Sigmoid colon (tissue), 7 donors: Measurements from ENCODE around the gene DDX20. TPM values are rescaled to one million over a fixed set of nuclear protein-coding genes. Genes with fewer than 3 reads are reported as not detected.

Experiments
- DNase-seq: peaks from one replicate; pipeline ENCODE4 v3.0.0-alpha.2; 2019
- H3K27ac ChIP-seq, 4 donors: fragments of 200-600 bp; sonication (generic); one replicate each; pipeline ENCODE4 v1.5.1; 2016 to 2019; ENCODE audit warnings: mild to moderate bottlenecking in 1 of 4
- H3K27me3 ChIP-seq, 3 donors: fragments of 200-600 bp; sonication (generic); one replicate each; pipeline ENCODE4 v1.5.1; 2019; ENCODE audit warnings: mild to moderate bottlenecking in 1 of 3
- H3K36me3 ChIP-seq, 4 donors: fragments of 200-600 bp; sonication (generic); one replicate each; pipeline ENCODE4 v1.5.1; 2016 to 2019
- H3K4me1 ChIP-seq, 4 donors: fragments of 200-600 bp; sonication (generic); one replicate each; pipeline ENCODE4 v1.5.1; 2017 to 2019
- H3K4me3 ChIP-seq, 4 donors: fragments of 200-600 bp; sonication (generic); one replicate each; pipeline ENCODE4 v1.5.1; 2017 to 2019; ENCODE audit warnings: mild to moderate bottlenecking in 2 of 4, moderate library complexity in 1 of 4
- H3K9me3 ChIP-seq, 4 donors: fragments of 200-600 bp in 3 of 4; sonication (generic) in 3 of 4; one replicate each; pipeline versions ENCODE4 v1.5.1 to v1.6.1; 2013 to 2019
- EP300 ChIP-seq, 4 donors: sonication (generic); formaldehyde crosslinking; IDR thresholded peaks; one replicate each; pipeline ENCODE4 v1.6.1; 2017; ENCODE audit warnings: antibody characterized with exemption in 4 of 4
- POLR2A ChIP-seq, 2 donors: fragments of 450-650 bp; IDR thresholded peaks; one replicate each; pipeline ENCODE4 v1.6.1; 2016; ENCODE audit warnings: antibody characterized with exemption in 2 of 2, mild to moderate bottlenecking in 2 of 2, moderate library complexity in 2 of 2
- POLR2AphosphoS5 ChIP-seq, 4 donors: sonication (generic); formaldehyde crosslinking; IDR thresholded peaks; one replicate each; pipeline ENCODE4 v1.6.1; 2017; ENCODE audit warnings: antibody characterized with exemption in 4 of 4
- WGBS, 2 donors: extraction: QIAGEN DNeasy Blood & Tissue Kit; methylation state at CpG; one replicate each; pipeline ENCODE4 v1.1.7; 2013; 5-methylcytosine and 5-hydroxymethylcytosine counted together
- intact Hi-C: fragments of 100-400 bp; cut with DNase I; formaldehyde crosslinking; loops from one replicate; pipeline ENCODE4 v1.15.1; 2023
- polyA plus RNA-seq, 3 donors: library from polyadenylated mRNA; stranded (reverse); fragments of 200-250 nt; gene quantifications; one replicate each; pipeline ENCODE4 v1.2.3, GENCODE V29; 2013
- total RNA-seq, 4 donors: library from RNA; depleted of rRNA; stranded (reverse); fragments of >200 nt; gene quantifications; one replicate each; pipeline ENCODE4 v1.1.0, GENCODE V29; 2016
- TF ChIP-seq, protein P1 (sequence below), 4 experiments: fragments of 450-650 bp in 3 of 4; fragments of 200-600 bp in 1 of 4; IDR thresholded peaks; one replicate each; pipeline ENCODE4 v1.5.1; 2016 to 2019; ENCODE audit warnings: antibody characterized with exemption in 4 of 4, mild to moderate bottlenecking in 3 of 4, moderate library complexity in 2 of 4
- donor health status: healthy with polysubstance abuse.
- donor health status: Bipolar disorder and iron deficiency.
- donor health status: healthy.

DDX20 gene
- total and polyA plus RNA-seq, 7 donors = 2.3 to 30.9 (median 18.7) TPM

DNA sequence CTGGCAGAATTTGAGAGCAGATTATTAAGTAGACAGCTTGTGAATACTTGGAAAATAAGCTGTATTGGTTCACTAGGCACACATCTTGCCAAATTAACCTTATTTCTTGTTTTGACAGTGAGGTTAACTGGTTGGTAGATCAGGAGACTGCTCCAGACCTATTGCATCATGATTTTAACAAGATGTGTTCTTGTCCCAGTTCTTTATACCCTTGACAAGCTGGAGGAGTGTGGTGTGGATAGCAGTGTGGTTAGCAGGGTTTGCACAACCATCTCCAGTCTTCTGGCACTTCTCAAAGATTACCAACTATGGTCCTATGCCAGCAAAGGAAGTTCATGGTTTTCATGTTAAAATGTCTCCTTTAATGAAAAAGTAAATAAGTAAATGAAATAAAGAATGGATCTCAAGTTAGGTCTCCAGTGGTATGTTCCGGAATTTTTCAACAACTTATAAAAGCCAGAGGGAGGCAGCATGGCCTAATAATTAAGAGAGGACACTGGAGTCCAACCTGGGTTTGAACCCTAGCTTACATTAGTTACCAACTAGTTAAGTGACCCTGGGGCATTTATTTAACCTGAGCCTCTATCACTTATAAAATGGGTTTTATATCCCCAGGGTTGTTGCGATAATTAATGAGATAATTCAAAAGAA, 34.1 kb downstream of the DDX20 start:
- no peak for DNase-seq
- intact Hi-C loops = loop anchor here (1.0 to 2.0 kb wide), 3 partner anchors 202 to 579 kb away; no protein-coding TSS in a partner anchor
- no peaks in the 10 kb centered on the region for H3K27me3 ChIP-seq
- WGBS, 2 donors = 87 to 88% methylated on average over 2 of the region's 2 CpGs
- peaks cover 0 to 7% (median 0%) of the 10 kb centered on the region in 4 donors for H3K36me3 ChIP-seq
- no peaks in the 10 kb centered on the region for H3K9me3 ChIP-seq
- peaks cover 0 to 9% (median 0%) of the 10 kb centered on the region in 4 donors for H3K4me1 ChIP-seq
- TF ChIP-seq, protein P1, sequence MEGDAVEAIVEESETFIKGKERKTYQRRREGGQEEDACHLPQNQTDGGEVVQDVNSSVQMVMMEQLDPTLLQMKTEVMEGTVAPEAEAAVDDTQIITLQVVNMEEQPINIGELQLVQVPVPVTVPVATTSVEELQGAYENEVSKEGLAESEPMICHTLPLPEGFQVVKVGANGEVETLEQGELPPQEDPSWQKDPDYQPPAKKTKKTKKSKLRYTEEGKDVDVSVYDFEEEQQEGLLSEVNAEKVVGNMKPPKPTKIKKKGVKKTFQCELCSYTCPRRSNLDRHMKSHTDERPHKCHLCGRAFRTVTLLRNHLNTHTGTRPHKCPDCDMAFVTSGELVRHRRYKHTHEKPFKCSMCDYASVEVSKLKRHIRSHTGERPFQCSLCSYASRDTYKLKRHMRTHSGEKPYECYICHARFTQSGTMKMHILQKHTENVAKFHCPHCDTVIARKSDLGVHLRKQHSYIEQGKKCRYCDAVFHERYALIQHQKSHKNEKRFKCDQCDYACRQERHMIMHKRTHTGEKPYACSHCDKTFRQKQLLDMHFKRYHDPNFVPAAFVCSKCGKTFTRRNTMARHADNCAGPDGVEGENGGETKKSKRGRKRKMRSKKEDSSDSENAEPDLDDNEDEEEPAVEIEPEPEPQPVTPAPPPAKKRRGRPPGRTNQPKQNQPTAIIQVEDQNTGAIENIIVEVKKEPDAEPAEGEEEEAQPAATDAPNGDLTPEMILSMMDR (IDR thresholded peaks at IDR 0.05) = peak in 1 of 4 experiments; percentile 35
- TF ChIP-seq EP300 (IDR thresholded peaks at IDR 0.05) (peak in 1 of 4 donors; percentile 6), POLR2AphosphoS5 (IDR thresholded peaks at IDR 0.05) (peak in 2 of 4 donors; percentile 23 to 40), POLR2A (IDR thresholded peaks at IDR 0.05) (no peak)
- peak overlapping the region in 3 of 4 donors; percentile 26 to 43 (median 36) for H3K27ac ChIP-seq
- no peak overlapping the region for H3K4me3 ChIP-seq

DNA sequence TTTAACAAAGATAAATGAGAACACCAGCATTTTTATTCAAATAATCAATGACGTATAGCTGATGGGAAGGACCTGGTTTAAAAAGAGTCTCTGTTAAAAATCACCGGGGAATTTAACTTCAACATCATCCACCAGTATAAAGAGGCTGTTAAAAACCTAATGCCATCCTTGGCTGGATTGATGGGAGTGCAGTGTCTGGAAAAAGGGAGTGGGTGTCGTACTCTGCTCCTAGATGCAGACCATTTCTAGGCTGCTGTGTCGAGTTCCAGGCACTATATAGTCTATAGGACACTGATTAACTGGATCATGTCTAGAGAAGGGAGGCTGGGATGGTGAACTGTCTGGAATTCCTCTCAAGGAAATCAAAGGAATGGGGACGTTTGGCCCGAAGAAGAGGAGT, 36.1 kb downstream of the DDX20 start:
- Histone ChIP-seq H3K4me3 (no peak overlapping the region), H3K9me3 (peaks cover 0 to 4% (median 0%) of the 10 kb centered on the region in 4 donors), H3K27me3 (no peaks in the 10 kb centered on the region), H3K27ac (no peak overlapping the region), H3K4me1 (peaks cover 0 to 9% (median 0%) of the 10 kb centered on the region in 4 donors), H3K36me3 (no peaks in the 10 kb centered on the region)
- 72 to 82% methylated on average over 6 of the region's 6 CpGs for WGBS, 2 donors
- DNase-seq = no peak
- TF ChIP-seq, protein P1 (IDR thresholded peaks at IDR 0.05) = no peak
- TF ChIP-seq POLR2AphosphoS5 (IDR thresholded peaks at IDR 0.05) = no peak
- TF ChIP-seq EP300 (IDR thresholded peaks at IDR 0.05) = no peak
- no peak for TF ChIP-seq POLR2A (IDR thresholded peaks at IDR 0.05)
- intact Hi-C loops = loop anchor here (2.0 kb wide), 2 partner anchors 545 to 577 kb away; no protein-coding TSS in a partner anchor

DNA sequence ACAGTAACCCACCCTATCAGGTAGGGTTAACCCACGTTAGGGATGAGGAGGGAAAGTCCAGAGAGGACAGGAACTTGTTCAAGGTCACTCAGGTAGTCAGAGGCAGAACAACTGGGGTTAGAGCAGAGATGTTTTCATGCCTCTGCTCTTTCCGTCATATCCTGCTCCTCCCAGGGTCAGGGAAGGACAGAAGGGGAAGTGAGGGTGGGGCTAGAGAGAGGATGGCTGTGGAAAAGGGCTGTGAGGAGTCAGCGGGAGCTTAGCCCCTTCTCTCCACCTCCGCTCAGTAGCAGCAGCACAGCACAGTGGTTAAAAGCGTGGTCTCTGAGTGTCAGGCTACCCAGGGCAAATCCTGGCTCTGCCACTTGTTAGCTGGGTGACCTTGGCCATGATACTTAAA, 36.5 kb downstream of the DDX20 start:
- no peak overlapping the region for H3K27ac ChIP-seq
- no peaks in the 10 kb centered on the region for H3K36me3 ChIP-seq
- DNase-seq = no peak
- no peaks in the 10 kb centered on the region for H3K27me3 ChIP-seq
- no peak for TF ChIP-seq EP300 (IDR thresholded peaks at IDR 0.05)
- no peak for TF ChIP-seq POLR2A (IDR thresholded peaks at IDR 0.05)
- no peak for TF ChIP-seq POLR2AphosphoS5 (IDR thresholded peaks at IDR 0.05)
- TF ChIP-seq, protein P1 (IDR thresholded peaks at IDR 0.05) = no peak
- H3K4me3 ChIP-seq = no peak overlapping the region
- intact Hi-C loops = no loop called here
- H3K4me1 ChIP-seq = peaks cover 0 to 9% (median 0%) of the 10 kb centered on the region in 4 donors
- H3K9me3 ChIP-seq = peaks cover 0 to 4% (median 0%) of the 10 kb centered on the region in 4 donors
- WGBS, 2 donors = 51 to 56% methylated on average over 5 of the region's 5 CpGs

DNA sequence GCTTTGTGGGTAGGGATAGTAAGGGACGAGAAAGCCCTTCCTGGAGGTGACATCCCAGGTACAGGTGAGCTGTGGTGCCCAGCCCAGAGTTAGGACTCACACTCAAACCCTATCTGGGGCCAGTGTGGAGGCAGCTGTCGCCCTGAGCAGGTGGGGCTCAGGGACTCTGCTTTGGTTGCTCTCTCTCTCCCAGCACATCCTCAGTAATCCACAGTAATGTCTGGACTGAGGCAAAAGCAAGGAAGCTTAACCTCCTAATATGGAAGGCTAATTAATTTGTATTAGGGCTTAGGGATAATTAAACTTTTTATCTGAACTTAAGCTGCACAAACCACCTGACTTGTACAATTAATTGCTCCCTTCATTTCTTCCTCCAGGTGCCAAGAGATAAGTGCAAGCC, 38.2 kb downstream of the DDX20 start:
- H3K27me3 ChIP-seq = no peaks in the 10 kb centered on the region
- no peak overlapping the region for H3K27ac ChIP-seq
- TF ChIP-seq EP300 (IDR thresholded peaks at IDR 0.05) (no peak), POLR2A (IDR thresholded peaks at IDR 0.05) (no peak), POLR2AphosphoS5 (IDR thresholded peaks at IDR 0.05) (no peak)
- TF ChIP-seq, protein P1 (IDR thresholded peaks at IDR 0.05) = no peak
- H3K4me1 ChIP-seq = peaks cover 0 to 8% (median 0%) of the 10 kb centered on the region in 4 donors
- intact Hi-C loops = no loop called here
- 27 to 50% methylated on average over 2 of the region's 2 CpGs for WGBS, 2 donors
- H3K4me3 ChIP-seq = no peak overlapping the region
- peaks cover 0 to 4% (median 0%) of the 10 kb centered on the region in 4 donors for H3K9me3 ChIP-seq
- no peak for DNase-seq
- no peaks in the 10 kb centered on the region for H3K36me3 ChIP-seq
